ENCODE results near the gene WNT7A.

The WNT7A gene

GRCh38 chr3:13861461-13861860 lies 18.4 kb downstream of the WNT7A start:
- peaks cover 14% of the 10 kb centered on the region for H3K4me1 ChIP-seq (ENCODE audit: insufficient read depth, low read length)
- H3K4me2 ChIP-seq (ENCODE audit: insufficient read depth, low read length) = no peak overlapping the region
- no peak for TF ChIP-seq EZH2 (IDR thresholded peaks at IDR 0.05; ENCODE audit: borderline replicate concordance, low read depth, low read length, severe bottlenecking)
- TF ChIP-seq CTCF (IDR thresholded peaks at IDR 0.05; ENCODE audit: borderline replicate concordance, extremely low read depth, low read length, poor library complexity, severe bottlenecking) = no peak
- H3K27me3 ChIP-seq (ENCODE audit: insufficient read depth, low read length, poor library complexity) = no peaks in the 10 kb centered on the region
- no peaks in the 10 kb centered on the region for H3K79me2 ChIP-seq (ENCODE audit: insufficient read depth, low read length)
- no peak overlapping the region for H3K4me3 ChIP-seq (ENCODE audit: low read depth in 1 of 2, low read length in 2 of 2)
- DNase-seq = no peak
- ATAC-seq (ENCODE audit: insufficient read depth, low read depth) = no peak
- H3K9me3 ChIP-seq (ENCODE audit: insufficient read depth, low read length, severe bottlenecking) = no peaks in the 10 kb centered on the region
- no peaks in the 10 kb centered on the region for H3K36me3 ChIP-seq (ENCODE audit: insufficient read depth, low read length)
- H3K9ac ChIP-seq (ENCODE audit: low read depth, low read length) = no peak overlapping the region
- H3K27ac ChIP-seq (ENCODE audit: low read length) = no peak overlapping the region
- H4K20me1 ChIP-seq (ENCODE audit: insufficient read depth, low read length) = peaks cover 7% of the 10 kb centered on the region; the same call in 1 of the 2 replicates
- no peak overlapping the region for H2AFZ ChIP-seq (ENCODE audit: low read depth, low read length)

- Histone ChIP-seq H3K9ac (ENCODE audit: low read depth, low read length) (no peak overlapping the region), H3K9me3 (ENCODE audit: insufficient read depth, low read length, severe bottlenecking) (no peaks in the 10 kb centered on the region), H3K4me3 (ENCODE audit: low read depth in 1 of 2, low read length in 2 of 2) (no peak overlapping the region), H3K27ac (ENCODE audit: low read length) (no peak overlapping the region), H3K4me1 (ENCODE audit: insufficient read depth, low read length) (no peaks in the 10 kb centered on the region), H3K27me3 (ENCODE audit: insufficient read depth, low read length, poor library complexity) (no peaks in the 10 kb centered on the region), H3K4me2 (ENCODE audit: insufficient read depth, low read length) (no peak overlapping the region), H4K20me1 (ENCODE audit: insufficient read depth, low read length) (peaks cover 2% of the 10 kb centered on the region; the same call in 1 of the 2 replicates), H3K79me2 (ENCODE audit: insufficient read depth, low read length) (no peaks in the 10 kb centered on the region), H3K36me3 (ENCODE audit: insufficient read depth, low read length) (no peaks in the 10 kb centered on the region), H2AFZ (ENCODE audit: low read depth, low read length) (no peak overlapping the region)
- ATAC-seq (ENCODE audit: insufficient read depth, low read depth) = no peak
- DNase-seq = no peak
- TF ChIP-seq CTCF (IDR thresholded peaks at IDR 0.05; ENCODE audit: borderline replicate concordance, extremely low read depth, low read length, poor library complexity, severe bottlenecking) (no peak), EZH2 (IDR thresholded peaks at IDR 0.05; ENCODE audit: borderline replicate concordance, low read depth, low read length, severe bottlenecking) (no peak)
Observed at GRCh38 chr3:13860001-13860400, 19.9 kb downstream of the WNT7A start.

- Histone ChIP-seq H4K20me1 (ENCODE audit: insufficient read depth, low read length) (peaks cover 2% of the 10 kb centered on the region), H3K79me2 (ENCODE audit: insufficient read depth, low read length) (no peaks in the 10 kb centered on the region), H2AFZ (ENCODE audit: low read depth, low read length) (no peak overlapping the region), H3K27me3 (ENCODE audit: insufficient read depth, low read length, poor library complexity) (no peaks in the 10 kb centered on the region), H3K4me1 (ENCODE audit: insufficient read depth, low read length) (no peaks in the 10 kb centered on the region), H3K27ac (ENCODE audit: low read length) (no peak overlapping the region), H3K4me3 (ENCODE audit: low read depth in 1 of 2, low read length in 2 of 2) (no peak overlapping the region), H3K9me3 (ENCODE audit: insufficient read depth, low read length, severe bottlenecking) (no peaks in the 10 kb centered on the region), H3K4me2 (ENCODE audit: insufficient read depth, low read length) (no peak overlapping the region), H3K9ac (ENCODE audit: low read depth, low read length) (no peak overlapping the region), H3K36me3 (ENCODE audit: insufficient read depth, low read length) (no peaks in the 10 kb centered on the region)
- TF ChIP-seq CTCF (IDR thresholded peaks at IDR 0.05; ENCODE audit: borderline replicate concordance, extremely low read depth, low read length, poor library complexity, severe bottlenecking) (no peak), EZH2 (IDR thresholded peaks at IDR 0.05; ENCODE audit: borderline replicate concordance, low read depth, low read length, severe bottlenecking) (no peak)
- DNase-seq = no peak
- no peak for ATAC-seq (ENCODE audit: insufficient read depth, low read depth)
Observed at GRCh38 chr3:13858768-13859520, 20.9 kb downstream of the WNT7A start.

All from DND-41 (cell line).